ENCODE results near the gene PRDM16. TPM values are rescaled to one million over a fixed set of nuclear protein-coding genes. Genes with fewer than 3 reads are reported as not detected.

The PRDM16 gene
- total RNA-seq, 4 donors from 2014 or later, result 0.41 to 0.95 TPM; not detected in 2

DNA sequence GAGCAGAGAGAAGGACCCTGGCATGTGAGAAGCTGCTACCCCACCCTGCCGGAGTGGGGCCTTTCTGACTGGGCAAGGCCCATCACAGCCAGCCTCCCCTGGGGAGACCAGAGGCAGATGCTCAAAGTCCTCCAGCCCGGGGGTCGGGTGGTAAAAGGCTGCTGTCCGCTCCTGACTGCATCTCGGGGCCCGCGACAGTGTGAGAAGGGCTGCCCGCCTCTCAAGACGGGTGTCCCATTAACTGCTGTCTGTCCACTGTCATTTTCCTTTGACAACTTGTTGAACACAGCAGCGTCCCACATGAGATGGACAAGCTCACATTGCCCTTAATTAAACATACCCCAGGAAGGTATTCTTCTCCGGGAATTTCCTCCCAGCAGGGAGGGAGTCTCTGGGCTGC, 294.0 kb downstream of the PRDM16 start:
- in situ Hi-C loops (cut with MboI; ENCODE audit: low pct_ligation_motif_present in 1 of 4, low pct_unique_long_range_greater_than_20kb in 1 of 4, low sequenced_read_pairs in 3 of 4), result no loop called here
- Histone ChIP-seq H3K36me3 (no peaks in the 10 kb centered on the region), H3K4me3 (no peak overlapping the region), H3K27ac (no peak overlapping the region), H3K9me3 (no peaks in the 10 kb centered on the region), H3K4me1 (peaks cover 0 to 5% (median 0%) of the 10 kb centered on the region in 4 donors), H3K27me3 (peaks cover 2% of the 10 kb centered on the region)
- TF ChIP-seq POLR2A (IDR thresholded peaks at IDR 0.05) (no peak), POLR2AphosphoS5 (IDR thresholded peaks at IDR 0.05) (no peak), EP300 (IDR thresholded peaks at IDR 0.05; ENCODE audit: low read depth) (no peak)
- TF ChIP-seq, protein P1, sequence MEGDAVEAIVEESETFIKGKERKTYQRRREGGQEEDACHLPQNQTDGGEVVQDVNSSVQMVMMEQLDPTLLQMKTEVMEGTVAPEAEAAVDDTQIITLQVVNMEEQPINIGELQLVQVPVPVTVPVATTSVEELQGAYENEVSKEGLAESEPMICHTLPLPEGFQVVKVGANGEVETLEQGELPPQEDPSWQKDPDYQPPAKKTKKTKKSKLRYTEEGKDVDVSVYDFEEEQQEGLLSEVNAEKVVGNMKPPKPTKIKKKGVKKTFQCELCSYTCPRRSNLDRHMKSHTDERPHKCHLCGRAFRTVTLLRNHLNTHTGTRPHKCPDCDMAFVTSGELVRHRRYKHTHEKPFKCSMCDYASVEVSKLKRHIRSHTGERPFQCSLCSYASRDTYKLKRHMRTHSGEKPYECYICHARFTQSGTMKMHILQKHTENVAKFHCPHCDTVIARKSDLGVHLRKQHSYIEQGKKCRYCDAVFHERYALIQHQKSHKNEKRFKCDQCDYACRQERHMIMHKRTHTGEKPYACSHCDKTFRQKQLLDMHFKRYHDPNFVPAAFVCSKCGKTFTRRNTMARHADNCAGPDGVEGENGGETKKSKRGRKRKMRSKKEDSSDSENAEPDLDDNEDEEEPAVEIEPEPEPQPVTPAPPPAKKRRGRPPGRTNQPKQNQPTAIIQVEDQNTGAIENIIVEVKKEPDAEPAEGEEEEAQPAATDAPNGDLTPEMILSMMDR (IDR thresholded peaks at IDR 0.05), result no peak
- no peak for DNase-seq
- intact Hi-C loops (cut with DNase I; ENCODE audit: low total_unique reads), result no loop called here
- 80 to 89% methylated on average over 1 to 11 of the region's 11 CpGs for WGBS, 2 donors (ENCODE audit: low coverage in 1 of 2)

DNA sequence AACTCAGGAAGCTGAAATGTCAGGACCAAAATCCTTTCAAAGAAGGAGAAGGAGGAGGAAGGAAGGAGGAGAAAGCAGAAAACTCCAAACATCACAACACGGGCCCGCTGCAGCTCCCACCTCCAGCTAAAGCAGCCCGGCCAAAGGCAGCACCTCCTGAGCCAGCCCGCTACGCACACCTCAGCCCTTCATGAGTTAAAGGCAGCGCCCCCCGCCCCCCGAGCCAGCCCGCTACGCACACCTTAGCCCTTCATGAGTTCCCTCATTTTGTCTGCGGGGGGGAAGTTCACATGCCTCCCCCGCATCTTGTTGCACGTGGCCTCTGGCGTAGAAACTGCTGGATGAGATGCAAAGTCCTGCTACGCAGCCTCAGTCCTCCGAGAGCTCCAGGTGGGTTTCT, 294.8 kb downstream of the PRDM16 start:
- H3K36me3 ChIP-seq, result no peaks in the 10 kb centered on the region
- in situ Hi-C loops (cut with MboI; ENCODE audit: low pct_ligation_motif_present in 1 of 4, low pct_unique_long_range_greater_than_20kb in 1 of 4, low sequenced_read_pairs in 3 of 4), result no loop called here
- H3K27ac ChIP-seq, result no peak overlapping the region
- DNase-seq, result no peak
- intact Hi-C loops (cut with DNase I; ENCODE audit: low total_unique reads), result no loop called here
- no peak overlapping the region for H3K4me3 ChIP-seq
- H3K9me3 ChIP-seq, result no peaks in the 10 kb centered on the region
- peaks cover 2% of the 10 kb centered on the region for H3K27me3 ChIP-seq
- WGBS, 2 donors (ENCODE audit: low coverage in 1 of 2), result 91% methylated on average over 16 of the region's 16 CpGs; no CpG with 5 or more reads in 1 of the 2 donors
- TF ChIP-seq EP300 (IDR thresholded peaks at IDR 0.05; ENCODE audit: low read depth), result no peak
- TF ChIP-seq POLR2AphosphoS5 (IDR thresholded peaks at IDR 0.05), result no peak
- peaks cover 0 to 5% (median 0%) of the 10 kb centered on the region in 4 donors for H3K4me1 ChIP-seq

DNA sequence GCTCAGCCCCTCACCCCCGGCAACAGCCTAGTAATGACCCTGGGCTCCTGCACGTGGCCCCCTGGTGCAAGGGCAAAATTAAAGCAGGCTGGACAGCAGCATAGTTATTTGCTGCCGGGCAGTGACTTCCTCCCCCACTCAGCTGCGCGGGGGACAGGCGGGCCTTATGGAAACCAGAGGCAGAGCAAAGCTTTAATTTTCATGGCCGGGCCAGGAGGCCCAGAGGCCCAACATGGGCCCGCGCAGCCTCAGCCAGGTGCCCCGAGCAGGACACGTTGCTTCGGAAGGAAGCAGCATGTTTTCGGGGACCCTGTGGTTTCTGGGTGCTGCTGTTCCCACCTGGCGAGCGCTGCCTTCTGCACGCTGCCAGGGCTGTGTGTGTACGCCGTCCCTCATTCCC, 295.5 kb downstream of the PRDM16 start:
- Histone ChIP-seq H3K4me3 (no peak overlapping the region), H3K27ac (no peak overlapping the region), H3K27me3 (peaks cover 2% of the 10 kb centered on the region), H3K4me1 (peaks cover 3 to 5% (median 4%) of the 10 kb centered on the region in 4 donors), H3K36me3 (no peaks in the 10 kb centered on the region), H3K9me3 (no peaks in the 10 kb centered on the region)
- DNase-seq, result no peak
- intact Hi-C loops (cut with DNase I; ENCODE audit: low total_unique reads), result no loop called here
- no peak for TF ChIP-seq POLR2AphosphoS5 (IDR thresholded peaks at IDR 0.05)
- no peak for TF ChIP-seq POLR2A (IDR thresholded peaks at IDR 0.05)
- TF ChIP-seq, protein P1 (IDR thresholded peaks at IDR 0.05), result no peak
- TF ChIP-seq EP300 (IDR thresholded peaks at IDR 0.05; ENCODE audit: low read depth), result no peak
- WGBS, 2 donors (ENCODE audit: low coverage in 1 of 2), result 70% methylated on average over 18 of the region's 18 CpGs; no CpG with 5 or more reads in 1 of the 2 donors
- in situ Hi-C loops (cut with MboI; ENCODE audit: low pct_ligation_motif_present in 1 of 4, low pct_unique_long_range_greater_than_20kb in 1 of 4, low sequenced_read_pairs in 3 of 4), result no loop called here

DNA sequence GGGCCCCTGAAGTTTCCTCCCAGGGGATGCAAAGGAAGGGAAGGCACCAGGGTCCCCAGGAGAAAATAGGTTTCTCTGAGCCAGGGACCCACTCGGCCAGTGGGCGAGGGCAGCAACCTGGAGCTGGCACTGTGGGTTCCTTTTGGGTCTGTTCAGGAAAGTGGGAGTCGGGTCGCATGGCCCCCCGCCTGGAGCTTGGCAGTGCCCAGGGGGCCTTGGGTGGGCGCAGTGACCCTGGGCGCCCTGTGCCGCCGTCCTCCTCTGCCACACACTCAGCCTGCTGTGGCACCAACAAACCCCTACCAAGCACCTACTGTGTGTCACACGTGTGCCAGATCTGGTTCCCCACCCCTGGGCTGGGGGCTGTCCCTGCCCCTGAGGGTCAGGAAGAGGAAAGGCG, 296.0 kb downstream of the PRDM16 start:
- Histone ChIP-seq H3K4me3 (no peak overlapping the region), H3K27ac (no peak overlapping the region), H3K9me3 (no peaks in the 10 kb centered on the region), H3K36me3 (no peaks in the 10 kb centered on the region), H3K27me3 (peaks cover 2% of the 10 kb centered on the region), H3K4me1 (peaks cover 3 to 5% (median 4%) of the 10 kb centered on the region in 4 donors)
- in situ Hi-C loops (cut with MboI; ENCODE audit: low pct_ligation_motif_present in 1 of 4, low pct_unique_long_range_greater_than_20kb in 1 of 4, low sequenced_read_pairs in 3 of 4) (no loop called here), intact Hi-C loops (cut with DNase I; ENCODE audit: low total_unique reads) (no loop called here)
- no peak for TF ChIP-seq EP300 (IDR thresholded peaks at IDR 0.05; ENCODE audit: low read depth)
- no peak for TF ChIP-seq POLR2AphosphoS5 (IDR thresholded peaks at IDR 0.05)
- no peak for TF ChIP-seq POLR2A (IDR thresholded peaks at IDR 0.05)
- TF ChIP-seq, protein P1 (IDR thresholded peaks at IDR 0.05), result no peak
- DNase-seq, result no peak
- 82% methylated on average over 11 of the region's 11 CpGs; no CpG with 5 or more reads in 1 of the 2 donors for WGBS, 2 donors (ENCODE audit: low coverage in 1 of 2)
